ENCODE data around the gene PLPPR4.

The PLPPR4 gene

GRCh38 chr1:99352821-99353220 lies 88.5 kb downstream of the PLPPR4 start:
- FAIRE-seq, result no peak

GRCh38 chr1:99358770-99359169 lies 94.5 kb downstream of the PLPPR4 start:
- FAIRE-seq, result no peak

Measured in G401.6 (cell line).